Measurements from ENCODE around the gene ARHGAP32. TPM values are rescaled to one million over a fixed set of nuclear protein-coding genes. Genes with fewer than 3 reads are reported as not detected.

The ARHGAP32 gene
- total RNA-seq, 1 experiment from 2014 or later: 27.8 TPM

DNA sequence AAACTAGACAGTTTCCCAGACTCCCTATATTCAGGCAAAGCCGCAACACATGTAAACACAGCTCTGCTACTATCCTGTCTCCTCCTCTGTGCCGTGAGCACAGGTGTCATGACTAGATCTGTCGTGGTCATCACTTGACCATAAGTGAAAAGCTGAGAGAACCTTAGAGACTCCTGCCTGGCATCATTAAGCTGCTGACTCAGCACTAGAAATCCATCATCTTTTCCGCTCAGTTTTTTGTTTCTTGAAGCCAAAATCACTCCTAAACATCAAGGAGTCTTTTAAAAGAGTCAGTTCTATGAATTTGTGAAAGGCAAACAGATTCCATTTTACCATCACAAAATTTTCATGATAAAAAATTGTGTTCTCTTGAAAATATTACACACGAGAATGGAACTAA, 147.0 kb downstream of the ARHGAP32 start:
- no peak overlapping the region for H3K9ac ChIP-seq (ENCODE audit: low read length)
- no peaks in the 10 kb centered on the region; the same call in 1 of the 2 replicates for H3K9me2 ChIP-seq (ENCODE audit: insufficient read depth)
- H3K27me3 ChIP-seq (ENCODE audit: insufficient read depth, low read length): no peaks in the 10 kb centered on the region
- no peak overlapping the region for H3K4me3 ChIP-seq (replicated peaks in 1 of 2; ENCODE audit: low read depth in 1 of 2, low read length in 2 of 2)
- POLR2A ChIA-PET: interaction anchor here (1.6 kb wide), 1 partner anchor 11 kb away, joined by 3 read pairs; no protein-coding TSS in a partner anchor
- no peak overlapping the region for H3K4me2 ChIP-seq (ENCODE audit: low read length)
- no peak for ATAC-seq
- CTCF ChIA-PET: no interaction called here
- no peaks in the 10 kb centered on the region for H4K20me1 ChIP-seq (ENCODE audit: insufficient read depth)
- H3K27ac ChIP-seq (ENCODE audit: low read depth, low read length): no peak overlapping the region
- RAD21 ChIA-PET (ENCODE audit: low non-redundant PET in 1 of 2, low total read pairs in 2 of 2, uncharacterized antibody in 2 of 2, unreplicated experiment in 2 of 2): no interaction called here
- no peaks in the 10 kb centered on the region for H3K79me2 ChIP-seq (ENCODE audit: insufficient read depth, low read length)
- no peak for DNase-seq (ENCODE audit: low read depth, low spot score)
- no peak overlapping the region for H2AFZ ChIP-seq (ENCODE audit: low read depth, low read length, poor library complexity, severe bottlenecking)
- BruUV-seq (replicated peaks): no TSS peak
- H3K9me3 ChIP-seq (ENCODE audit: control insufficient read depth in 1 of 2, insufficient read depth in 1 of 2, low read depth in 1 of 2, low read length in 2 of 2): no peaks in the 10 kb centered on the region
- no peaks in the 10 kb centered on the region for H3K4me1 ChIP-seq (ENCODE audit: control insufficient read depth in 1 of 2, insufficient read depth in 2 of 2, low read length in 2 of 2)
- no peak for TF ChIP-seq EGR1 (IDR thresholded peaks at IDR 0.05; ENCODE audit: low read depth)
- no peak for TF ChIP-seq POLR2AphosphoS5 (IDR thresholded peaks at IDR 0.05; ENCODE audit: low read depth, low read length)
- TF ChIP-seq RAD21 (IDR thresholded peaks at IDR 0.05; ENCODE audit: low read depth): no peak
- no peak for TF ChIP-seq ELF1 (IDR thresholded peaks at IDR 0.05; ENCODE audit: borderline replicate concordance, low read depth)
- no peak for TF ChIP-seq EZH2phosphoT487 (IDR thresholded peaks at IDR 0.05; ENCODE audit: borderline replicate concordance)
- no peak for TF ChIP-seq SP1 (IDR thresholded peaks at IDR 0.05; ENCODE audit: low read depth)
- no peak for TF ChIP-seq YY1 (IDR thresholded peaks at IDR 0.05; ENCODE audit: extremely low read depth, insufficient replicate concordance, low read depth, low read length)
- no peak for TF ChIP-seq CTCF (IDR thresholded peaks at IDR 0.05 in 2 of 3, conservative IDR thresholded peaks at IDR 0.05 in 1 of 3; ENCODE audit: borderline replicate concordance in 1 of 3, insufficient read depth in 1 of 3, low read depth in 2 of 3, low read length in 2 of 3)
- TF ChIP-seq ZFX (IDR thresholded peaks at IDR 0.05): no peak
- no peak for TF ChIP-seq CEBPB (IDR thresholded peaks at IDR 0.05; ENCODE audit: low read depth)
- no peak for TF ChIP-seq MAX (IDR thresholded peaks at IDR 0.05)
- TF ChIP-seq EZH2 (IDR thresholded peaks at IDR 0.05): no peak
- intact Hi-C loops (cut with micrococcal nuclease): no loop called here
- no peaks in the 10 kb centered on the region for H3K36me3 ChIP-seq (ENCODE audit: control insufficient read depth in 1 of 2, insufficient read depth in 2 of 2, low read length in 2 of 2)
